GM21529 (cell line): Measurements from ENCODE around the gene PHRF1.
A peak's percentile ranks its signal among the peaks of the same experiment; 100 is the strongest.

Experiments
- ATAC-seq: cut with Tn5 transposase; IDR thresholded peaks from one replicate; pipeline ENCODE4 v1.9.1; 2021; ENCODE audit not compliant: unreplicated experiment

The PHRF1 gene

GRCh38 chr11:625636-626268 lies 49.5 kb downstream of the PHRF1 start:
- no peak for ATAC-seq

DNA sequence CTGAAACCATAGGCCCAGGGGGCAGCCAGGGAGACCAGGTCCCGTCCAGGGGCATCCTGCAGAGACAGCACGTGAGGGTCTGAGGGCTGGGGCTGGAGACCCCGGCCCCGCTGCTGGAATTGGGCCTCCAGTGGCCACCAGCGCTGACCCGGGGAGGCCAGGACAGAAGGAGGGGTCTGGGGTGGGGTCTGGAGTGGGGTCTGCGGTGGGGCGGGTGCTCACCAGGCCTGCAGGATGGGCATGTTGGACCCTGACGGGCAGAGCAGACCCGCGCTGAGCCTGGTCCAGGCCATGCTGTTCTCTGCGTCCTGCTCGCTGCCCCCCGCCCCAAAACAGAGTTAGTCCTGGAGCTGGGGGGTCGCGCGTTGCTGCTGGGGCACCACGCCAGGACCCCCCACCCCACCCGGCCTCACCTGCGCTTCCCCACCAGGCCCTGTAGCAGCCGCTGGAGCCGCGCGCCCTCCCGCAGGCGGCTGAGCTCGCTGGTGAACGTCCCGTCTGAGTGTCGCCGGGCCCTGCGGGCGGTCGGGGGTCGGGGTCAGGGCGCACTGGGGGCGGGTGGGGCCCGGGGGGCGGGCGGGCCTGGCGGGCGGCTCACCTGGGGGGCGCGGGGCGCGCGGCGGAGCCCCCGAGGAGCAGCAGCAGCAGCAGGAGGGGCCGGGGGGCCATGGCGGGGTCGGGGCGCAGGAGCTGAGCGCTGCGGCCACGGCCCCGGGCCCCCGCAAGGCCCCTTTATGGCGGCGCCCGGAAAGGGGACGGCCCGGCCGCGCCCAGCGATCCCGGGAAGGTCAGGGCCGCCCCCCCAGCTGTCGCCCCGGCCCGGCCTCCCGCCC lies 50.4 kb downstream of the PHRF1 start, which contains the start of gene SCT:
Gene SCT, minus strand, starts transcription at position 707 of the 833 bp plus-strand sequence. Its CDS starts 38 bp downstream, at position 669.
- ATAC-seq = no peak

DNA sequence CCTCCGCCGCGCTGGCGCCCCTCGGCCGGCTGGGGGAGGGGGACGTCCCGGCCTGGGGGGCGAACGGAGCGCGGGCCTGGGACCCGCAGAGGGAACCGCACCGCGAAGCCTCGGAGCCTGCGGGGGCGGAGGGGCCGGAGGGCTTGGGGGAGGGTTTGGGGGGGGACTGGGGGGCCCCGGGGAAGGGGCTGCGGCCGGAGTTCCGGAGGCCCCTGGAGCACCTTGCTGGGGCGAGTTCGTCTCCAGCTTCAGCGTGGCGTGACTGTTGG lies 51.0 kb downstream of the PHRF1 start:
- no peak for ATAC-seq

DNA sequence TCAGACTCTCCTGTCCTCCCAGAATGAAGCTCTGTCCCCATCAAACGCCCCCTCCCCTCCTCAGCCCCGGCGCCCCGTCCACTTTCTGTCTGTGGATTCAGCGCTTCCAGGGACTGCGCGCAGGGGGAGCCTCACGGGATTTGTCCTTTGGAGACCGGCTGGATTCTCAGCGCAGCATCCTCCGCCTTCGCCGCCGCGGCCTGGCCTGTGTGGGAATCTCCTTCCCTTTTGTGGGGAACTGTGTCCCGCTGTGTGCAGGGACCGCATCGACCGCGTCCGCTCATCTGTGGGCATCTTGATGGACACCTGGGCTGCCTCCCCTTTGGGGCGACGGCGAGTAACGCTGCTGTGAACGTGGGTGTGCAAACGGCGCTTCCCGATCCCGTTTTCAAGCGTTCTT lies 51.8 kb downstream of the PHRF1 start:
- ATAC-seq = no peak

- peak; percentile 51 for ATAC-seq
These were observed 52.9 kb downstream of the PHRF1 start for GRCh38 chr11:629237-629583.

DNA sequence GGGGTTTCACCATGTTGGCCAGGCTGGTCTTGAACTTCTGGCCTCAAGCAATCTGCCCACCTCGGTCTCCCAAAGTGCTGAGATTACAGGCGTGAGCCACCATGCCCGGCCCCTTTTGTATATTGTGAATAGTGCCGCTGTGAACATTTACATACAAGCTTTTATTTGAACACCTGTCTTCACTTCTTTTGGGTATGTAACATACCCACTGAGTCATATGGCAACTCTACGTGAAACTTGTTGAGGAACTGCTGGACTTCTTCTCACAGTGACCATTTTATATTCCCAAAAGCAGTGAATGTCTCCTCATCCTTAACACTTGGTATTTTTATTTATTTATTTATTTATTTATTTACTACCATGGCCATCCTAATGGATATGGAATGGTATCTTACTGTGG lies 54.6 kb downstream of the PHRF1 start:
- no peak for ATAC-seq

- ATAC-seq = no peak
These were observed 59.8 kb downstream of the PHRF1 start for GRCh38 chr11:635945-636510.

- ATAC-seq = no peak
These were observed 60.5 kb downstream of the PHRF1 start, which contains the start of gene DRD4 for GRCh38 chr11:636511-637332. Gene DRD4 (plus strand): TSS chr11:637269. CDS start chr11:637305, 36 bp downstream.

DNA sequence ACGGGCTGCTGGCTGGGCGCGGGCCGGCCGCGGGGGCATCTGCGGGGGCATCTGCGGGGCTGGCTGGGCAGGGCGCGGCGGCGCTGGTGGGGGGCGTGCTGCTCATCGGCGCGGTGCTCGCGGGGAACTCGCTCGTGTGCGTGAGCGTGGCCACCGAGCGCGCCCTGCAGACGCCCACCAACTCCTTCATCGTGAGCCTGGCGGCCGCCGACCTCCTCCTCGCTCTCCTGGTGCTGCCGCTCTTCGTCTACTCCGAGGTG lies 61.0 kb downstream of the PHRF1 start:
- ATAC-seq = no peak

- ATAC-seq = no peak
These were observed 61.6 kb downstream of the PHRF1 start for GRCh38 chr11:637593-638521.

DNA sequence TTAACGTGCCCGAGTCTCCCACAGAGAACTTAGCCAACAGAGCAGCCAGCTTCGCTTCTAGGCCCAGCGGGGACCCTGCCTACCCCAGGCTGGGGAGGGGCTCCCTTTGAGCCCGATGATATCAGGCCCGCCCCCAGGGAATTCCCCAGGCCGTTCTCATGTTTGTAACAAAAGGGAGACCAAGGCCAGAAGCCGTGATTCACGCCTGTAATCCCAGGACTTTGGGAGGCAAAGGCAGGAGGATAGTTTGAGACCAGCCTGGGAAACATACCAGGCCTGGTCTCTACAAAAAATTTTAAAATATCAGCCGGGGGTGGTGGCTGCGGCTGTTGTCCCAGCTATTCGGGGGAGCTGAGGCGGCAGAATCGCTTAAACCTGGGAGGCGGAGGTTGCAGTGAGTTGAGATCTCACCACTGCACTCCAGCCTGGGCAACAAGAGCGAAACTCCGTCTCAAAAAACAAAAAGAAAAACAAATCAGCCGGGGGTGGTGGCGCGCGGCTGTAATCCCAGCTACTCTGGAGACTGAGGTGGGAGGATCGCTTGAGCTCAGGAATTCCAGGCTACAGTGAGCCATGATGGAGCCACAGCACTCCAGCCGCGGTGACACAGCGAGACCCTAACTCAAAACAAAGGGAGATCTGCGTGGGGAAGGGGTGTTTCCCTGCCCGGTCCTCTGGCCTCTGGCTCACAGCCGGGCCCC lies 62.5 kb downstream of the PHRF1 start:
- ATAC-seq = no peak

- ATAC-seq = no peak
These were observed 63.2 kb downstream of the PHRF1 start for GRCh38 chr11:639332-639955.

- no peak for ATAC-seq
These were observed 63.9 kb downstream of the PHRF1 start for GRCh38 chr11:640021-640706.

- no peak for ATAC-seq
These were observed 65.6 kb downstream of the PHRF1 start for GRCh38 chr11:641806-642370.

DNA sequence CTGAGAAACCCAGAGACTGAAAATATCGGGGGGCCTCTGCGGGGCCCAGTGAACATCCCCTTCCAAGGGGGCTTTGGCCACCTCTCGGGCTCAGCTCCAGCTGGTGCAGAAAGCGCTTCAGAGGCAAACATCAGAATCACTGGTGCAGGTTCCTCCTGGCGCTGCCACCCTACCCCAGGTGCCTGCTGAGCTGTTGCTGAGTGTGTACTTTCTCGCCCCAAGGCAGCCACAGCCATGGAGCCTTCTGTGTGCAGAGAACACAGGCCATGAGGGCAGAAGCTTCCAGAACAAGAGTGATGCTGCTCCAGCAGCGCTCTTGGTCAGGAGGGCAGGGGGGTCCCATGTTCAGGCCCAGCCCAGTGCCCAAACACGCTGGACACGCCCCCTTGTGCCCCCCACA lies 67.1 kb downstream of the PHRF1 start:
- no peak for ATAC-seq

DNA sequence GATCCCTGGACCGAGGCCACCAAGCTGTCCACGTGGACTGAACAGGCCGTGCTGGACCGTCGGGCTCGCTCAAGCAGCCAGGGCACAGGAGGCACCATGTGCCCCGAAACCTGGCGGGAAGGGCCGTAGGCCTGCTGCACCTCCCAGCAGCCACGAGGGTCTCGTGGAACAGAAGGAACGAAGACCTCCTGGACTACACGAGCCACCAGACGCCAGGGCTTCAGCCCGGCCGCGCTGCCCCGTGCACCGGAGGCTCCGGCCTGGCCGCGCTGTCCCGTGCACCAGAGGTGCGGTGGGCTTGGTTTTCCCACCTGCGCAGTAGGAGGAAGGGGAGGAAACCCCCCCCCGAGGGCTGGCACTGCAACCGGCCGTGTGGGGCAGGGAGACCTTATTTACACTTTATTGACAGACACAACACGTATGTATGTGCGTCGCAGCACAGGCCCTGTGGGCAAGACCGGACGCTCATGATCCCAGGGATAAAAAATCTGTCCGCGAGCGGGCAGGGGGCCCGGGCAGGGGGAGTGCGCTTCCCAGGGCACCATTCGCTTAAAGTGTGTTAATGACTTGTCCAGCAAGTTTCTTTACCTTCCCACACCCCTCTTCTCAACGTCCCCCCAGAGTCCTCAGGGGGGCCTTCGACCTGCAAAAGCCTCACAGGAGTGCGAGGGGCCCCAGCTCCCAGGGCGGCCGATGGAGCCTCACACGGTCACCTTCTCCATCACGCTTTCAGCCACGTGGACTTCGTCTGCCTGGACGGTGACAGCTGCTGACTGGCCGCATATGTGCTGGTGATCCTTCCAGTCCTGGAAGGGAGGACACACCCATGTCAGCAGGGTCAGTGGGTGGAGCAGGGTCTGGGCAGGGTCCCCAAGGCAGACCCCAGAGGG lies 67.8 kb downstream of the PHRF1 start:
- ATAC-seq = no peak

GRCh38 chr11:645536-645935 lies 69.3 kb downstream of the PHRF1 start:
- peak; percentile 63 for ATAC-seq

- ATAC-seq = no peak
These were observed 69.9 kb downstream of the PHRF1 start for GRCh38 chr11:646214-646613.
